Stimulated activated CD4-positive, alpha-beta T cell treated with anti-CD3 and anti-CD28 coated beads, TNF-alpha, amount 100 ng/mL, for 1 hour (primary cell): ENCODE results near the gene E2F3.

ENCODE experiments used
- DNase-seq, 3 donors: peaks; one replicate each; pipeline ENCODE4 v3.0.0-alpha.2; 2020; ENCODE audit warnings: low read depth in 3 of 3, low spot score in 1 of 3

E2F3 gene

DNA sequence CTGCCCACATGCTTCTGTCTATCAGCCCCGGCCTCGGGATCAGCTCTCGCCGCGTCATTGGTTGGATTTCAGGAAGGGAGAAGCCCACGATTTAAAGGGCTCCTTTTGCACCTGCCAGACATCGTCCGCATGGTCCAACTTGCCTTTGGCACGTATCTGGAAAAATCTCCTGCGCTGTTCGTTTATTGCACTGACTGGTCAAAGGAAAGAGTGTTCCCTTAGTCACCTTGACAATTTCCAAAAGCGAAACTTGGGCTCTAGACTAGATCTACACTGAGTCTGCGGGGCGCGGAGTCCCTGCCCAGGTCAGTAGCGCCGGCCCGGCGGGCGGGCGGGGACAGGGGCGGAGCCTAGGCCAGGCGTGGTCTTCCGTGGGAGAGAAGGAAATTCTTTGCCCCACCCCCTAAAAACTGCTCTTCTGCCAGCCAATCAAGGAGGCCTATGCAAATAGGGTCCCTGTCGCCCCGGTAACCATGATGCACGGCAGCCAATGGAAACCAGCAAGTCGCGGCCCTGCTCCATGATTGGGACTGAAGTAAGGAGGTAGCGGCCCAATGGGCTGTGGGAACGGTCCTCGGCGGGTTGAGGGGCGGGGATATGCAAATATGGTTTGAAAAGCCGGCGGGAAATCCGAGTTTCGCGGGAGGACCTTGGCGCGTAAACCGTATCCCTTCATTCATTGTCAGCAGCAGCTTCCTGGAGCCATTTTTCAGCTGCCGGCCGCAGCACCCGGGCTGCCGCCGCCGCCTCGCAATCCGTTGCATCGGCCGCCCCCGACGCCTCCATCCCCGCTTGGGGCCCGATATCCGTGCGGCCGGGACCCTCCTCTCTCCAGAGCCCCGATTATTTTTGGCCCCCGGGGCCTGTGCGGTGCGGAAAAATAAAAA is at the start of gene E2F3:
E2F3 (plus strand) TSS at position 675 of the 887 bp plus-strand sequence. CDS start 354 bp downstream, outside the sequence.
- peak; percentile 91 to 98 (median 97) for DNase-seq

DNA sequence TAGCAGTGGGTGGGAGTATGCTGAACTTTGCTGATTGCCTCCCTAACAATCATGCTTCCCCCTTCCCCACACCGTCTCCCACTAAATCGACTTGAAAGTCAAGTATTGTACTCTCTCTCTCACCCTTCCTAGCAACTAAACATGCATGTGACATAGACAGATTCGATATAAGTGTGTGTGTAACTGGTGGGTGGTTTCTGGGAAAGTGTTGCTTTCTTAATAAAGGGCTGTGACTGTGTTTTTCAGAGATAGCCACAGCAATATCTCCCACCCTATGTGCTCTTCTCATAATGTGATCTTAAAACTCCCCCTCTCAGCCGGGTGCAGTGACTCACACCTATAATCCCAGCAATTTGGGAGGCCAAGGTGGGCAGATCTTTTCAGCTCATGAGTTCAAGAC is 49.3 kb upstream of the E2F3 start:
- DNase-seq, result no peak

DNA sequence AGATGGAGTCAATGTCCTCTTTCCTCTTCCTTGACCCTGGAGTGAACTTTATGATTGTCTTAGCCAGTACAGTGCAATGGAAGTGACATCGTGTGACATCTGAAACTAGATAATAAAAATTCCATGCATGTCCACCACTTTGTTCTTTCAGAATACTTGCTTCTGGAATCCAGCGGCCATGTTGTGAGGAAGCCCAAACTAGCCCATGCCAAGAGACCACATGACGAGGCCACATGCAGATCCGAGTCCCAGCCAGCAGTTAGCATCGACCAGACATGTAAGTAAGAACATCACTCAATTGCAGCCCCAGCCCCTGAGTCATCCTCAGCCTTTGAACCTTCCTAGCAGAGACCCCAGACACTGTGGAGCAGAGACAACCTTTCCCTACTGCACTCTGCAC is 48.5 kb upstream of the E2F3 start:
- DNase-seq, result no peak

DNA sequence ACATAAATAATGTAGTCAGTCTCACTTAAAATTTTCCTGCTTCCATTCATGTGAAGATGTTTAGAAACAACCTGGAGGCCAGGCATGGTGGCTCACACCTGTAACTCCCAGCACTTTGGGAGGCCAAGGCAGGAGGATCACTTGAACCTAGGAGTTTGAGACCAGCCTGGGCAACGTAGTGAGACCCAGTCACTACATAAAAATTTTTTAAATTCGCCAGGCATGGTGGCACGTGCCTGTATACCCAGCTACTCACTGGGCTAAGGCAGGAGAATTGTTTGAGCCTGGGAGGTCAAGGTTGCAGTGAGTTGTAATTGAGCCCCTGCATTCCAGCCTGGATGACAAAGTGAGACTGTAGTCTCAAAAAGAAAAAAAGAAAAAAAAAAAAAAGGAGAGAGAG is 47.3 kb upstream of the E2F3 start:
- DNase-seq, result no peak

DNA sequence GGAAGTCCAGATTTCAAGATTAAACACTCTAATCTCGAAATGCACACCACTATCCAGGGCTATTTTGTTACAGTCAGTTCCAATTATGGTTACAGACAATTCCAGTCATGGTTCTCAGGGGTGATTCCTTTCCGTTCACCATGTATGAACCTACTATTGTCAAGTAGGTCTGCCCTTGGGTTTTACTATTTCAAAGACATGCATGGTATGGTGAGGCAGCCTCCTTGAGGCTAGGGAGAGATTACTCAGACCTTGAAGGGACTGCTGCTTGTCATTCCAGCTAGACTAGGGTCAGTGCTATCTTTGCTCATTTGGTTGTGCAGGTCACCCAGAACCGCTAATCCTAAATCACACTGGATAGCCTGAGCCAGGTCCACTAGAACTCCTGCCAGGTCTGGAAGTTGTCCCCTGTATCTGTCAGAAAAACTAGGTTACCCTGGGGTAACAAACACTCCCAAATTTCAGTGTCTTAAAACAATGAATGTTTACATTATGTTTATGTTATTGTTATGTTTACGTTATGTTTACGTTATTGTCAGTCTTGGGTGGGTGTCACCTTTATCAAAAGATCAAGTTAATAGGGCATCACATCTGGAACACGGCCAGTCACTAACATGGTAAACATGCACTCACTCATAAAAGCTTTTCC is 41.1 kb upstream of the E2F3 start:
- no peak for DNase-seq

DNA sequence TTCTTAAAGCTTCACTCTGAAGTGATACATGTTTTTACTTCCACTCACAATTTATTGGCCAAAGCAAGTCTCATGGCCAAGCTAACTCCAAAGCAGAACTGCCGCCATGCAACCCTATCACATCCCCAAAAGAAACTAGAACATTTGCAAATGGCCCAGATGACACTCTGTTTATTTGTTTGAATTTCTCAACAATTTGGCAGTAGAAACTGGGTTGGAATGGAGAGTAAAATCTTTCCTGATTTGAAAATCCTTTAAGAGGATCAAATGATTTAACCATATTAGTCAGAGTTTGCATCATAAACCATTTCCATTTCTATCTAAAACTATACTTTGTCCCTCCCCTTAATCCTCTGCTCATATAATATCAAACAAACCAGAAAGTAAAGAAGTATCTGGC is 39.1 kb upstream of the E2F3 start:
- no peak for DNase-seq

DNA sequence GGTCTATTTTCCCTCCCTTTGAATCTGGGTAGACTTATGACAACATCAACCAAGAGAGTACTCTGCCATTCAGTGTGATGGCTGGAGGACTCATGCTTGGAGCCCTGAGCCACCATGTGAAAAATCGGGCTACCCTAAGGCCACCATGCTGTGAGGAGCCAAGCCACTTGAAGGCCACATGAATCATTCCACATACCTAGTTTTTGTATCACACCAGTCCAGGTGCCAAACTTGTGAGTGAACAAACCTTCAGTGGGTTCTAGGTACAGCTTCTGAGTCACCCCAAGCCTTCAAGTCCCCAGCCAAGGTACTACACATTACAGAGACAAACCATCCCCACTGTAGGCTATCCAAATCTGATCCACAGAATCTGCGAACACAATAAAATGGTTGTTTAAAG is 37.4 kb upstream of the E2F3 start:
- DNase-seq, result no peak

DNA sequence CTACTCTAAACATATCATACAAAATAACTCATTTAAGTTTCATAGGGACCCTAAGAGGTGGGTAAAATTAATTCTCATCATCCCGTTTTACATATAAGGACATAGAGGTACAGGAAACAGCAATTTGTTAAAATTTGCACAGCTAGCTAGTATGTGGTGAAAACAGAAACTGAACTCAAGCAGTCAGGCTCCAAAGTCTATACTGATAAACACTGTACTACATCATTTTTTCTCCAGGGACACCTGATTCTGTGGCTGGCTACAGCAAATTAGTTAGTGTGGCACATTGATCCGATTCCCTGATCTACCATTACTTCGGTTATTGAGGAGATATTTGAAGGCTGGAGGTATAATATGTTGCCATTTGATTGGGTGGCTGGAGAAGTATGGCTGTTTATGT is 36.2 kb upstream of the E2F3 start:
- no peak for DNase-seq

DNA sequence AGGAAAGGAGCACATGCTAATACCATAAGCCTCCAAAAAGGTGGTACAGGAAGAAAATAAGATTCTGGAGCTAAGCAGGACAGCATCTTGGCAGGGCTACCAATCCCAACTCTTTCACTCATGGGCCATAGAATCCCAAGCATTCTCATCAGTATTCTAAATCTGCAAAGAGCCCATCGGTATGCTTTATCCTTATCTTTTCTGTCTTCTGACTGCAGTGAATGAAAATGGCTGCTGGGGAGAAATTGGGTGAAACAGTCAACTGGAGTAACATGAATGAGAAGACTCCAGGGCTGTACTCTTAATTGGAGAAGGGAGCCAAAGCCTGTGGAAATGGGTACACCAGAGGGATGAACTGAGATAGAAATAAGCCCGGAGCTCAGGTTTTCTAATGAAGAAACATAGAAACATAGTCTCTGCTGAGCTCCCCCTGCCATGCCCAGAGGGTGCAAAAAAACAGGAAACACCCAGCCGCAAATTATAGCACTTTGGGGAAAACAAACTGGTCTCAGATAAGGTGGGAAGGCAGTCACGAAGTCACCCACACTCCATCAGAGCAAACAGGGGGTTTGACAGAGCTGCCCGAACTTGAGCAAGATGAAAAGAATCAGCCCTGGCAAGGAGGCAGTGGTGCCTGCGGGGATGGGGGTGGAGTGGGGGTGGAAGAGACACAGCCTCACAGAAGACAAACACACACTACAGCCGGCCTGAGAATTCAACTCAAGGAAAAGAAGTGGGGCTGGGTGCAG is 35.4 kb upstream of the E2F3 start:
- DNase-seq, result peak; percentile 6 to 18 (median 8)

DNA sequence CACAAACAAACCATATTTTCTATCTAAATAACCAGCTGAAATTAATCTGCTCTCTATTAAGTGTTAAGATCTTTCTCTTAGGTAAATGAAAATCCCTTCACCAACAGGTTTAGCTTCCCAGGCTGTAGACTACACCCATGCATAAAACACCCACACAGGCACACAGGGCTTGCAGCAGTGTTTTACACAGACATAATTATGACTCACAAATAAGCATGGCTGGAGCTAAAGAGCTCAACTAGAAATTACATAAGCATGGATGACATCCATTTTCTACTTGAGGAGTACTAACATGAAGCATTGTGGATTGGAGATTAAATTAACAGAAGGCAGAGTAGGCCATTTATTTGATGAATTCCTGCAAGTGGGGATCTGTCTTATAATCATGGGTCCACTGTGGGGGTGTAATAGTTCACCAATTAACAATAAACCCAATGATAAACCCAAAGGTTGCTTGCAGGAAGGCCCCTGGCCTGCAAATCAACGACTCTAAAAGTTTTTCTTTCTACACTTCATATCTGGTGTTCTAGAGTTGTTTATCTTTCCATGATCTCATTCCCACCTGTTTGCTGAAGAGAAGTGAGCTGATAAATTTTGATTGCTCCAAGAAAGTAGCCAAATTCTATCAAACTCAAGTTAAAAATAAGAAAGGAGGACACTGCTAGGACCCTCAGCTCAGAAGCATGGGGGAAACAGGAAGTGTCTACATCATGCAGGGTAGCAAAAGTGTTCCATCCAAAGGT is 33.8 kb upstream of the E2F3 start:
- no peak for DNase-seq

DNA sequence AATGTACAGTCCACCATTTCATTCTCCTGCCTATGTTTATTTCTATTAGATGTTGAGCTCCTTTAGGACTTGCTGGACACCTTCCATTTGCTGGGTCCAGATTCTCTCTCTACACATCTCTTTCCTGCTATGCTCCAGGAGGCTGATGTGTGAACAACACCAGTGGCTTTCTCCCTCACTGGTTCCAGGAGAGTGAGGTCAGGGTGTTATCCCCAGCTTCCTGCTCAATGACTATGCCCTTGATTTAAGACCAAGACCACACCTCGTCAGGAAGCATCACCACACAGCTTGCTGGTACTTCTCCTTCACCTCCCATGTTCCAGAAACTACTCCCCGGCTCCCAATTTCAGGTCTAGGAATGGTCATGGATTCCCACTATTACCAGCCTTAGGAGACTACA is 31.3 kb upstream of the E2F3 start:
- DNase-seq, result no peak

DNA sequence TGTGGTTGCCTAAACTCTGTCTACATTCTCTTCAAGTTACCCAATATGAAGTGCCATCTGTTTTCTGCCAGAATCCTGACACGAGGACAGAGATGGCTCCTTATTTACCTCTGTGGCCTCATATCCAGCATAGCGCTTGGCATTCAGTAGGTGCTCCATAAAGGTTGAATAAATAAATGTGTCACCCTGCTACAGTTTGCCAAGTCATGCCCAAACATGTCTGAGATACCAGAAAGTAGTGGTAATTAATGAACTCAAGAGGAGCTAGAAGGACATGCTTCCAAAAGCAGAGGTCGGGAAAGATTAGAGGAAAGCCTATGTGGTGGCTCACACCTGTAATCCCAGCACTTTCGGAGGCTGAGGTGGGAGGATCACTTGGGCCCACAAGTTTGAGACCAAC is 30.9 kb upstream of the E2F3 start:
- no peak for DNase-seq

DNA sequence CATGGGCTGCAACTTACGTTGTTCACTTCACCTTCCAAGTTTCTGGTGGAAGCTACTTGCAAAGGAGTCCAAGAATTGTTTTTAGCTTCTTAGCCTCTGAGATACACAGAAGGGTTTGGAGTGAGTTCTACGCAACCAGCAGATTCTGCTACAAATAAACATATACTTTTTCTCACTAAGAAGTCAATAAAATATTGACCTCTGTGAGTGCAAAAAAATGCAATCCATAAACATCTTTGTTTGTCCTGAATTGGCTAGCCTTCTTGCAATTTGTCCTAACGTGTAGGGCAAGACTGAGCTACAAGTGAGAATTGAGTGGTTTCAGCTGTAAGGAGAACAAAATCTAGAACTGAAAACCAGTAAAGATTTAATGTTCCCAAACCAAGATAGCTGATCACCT is 26.2 kb upstream of the E2F3 start:
- DNase-seq, result no peak

DNA sequence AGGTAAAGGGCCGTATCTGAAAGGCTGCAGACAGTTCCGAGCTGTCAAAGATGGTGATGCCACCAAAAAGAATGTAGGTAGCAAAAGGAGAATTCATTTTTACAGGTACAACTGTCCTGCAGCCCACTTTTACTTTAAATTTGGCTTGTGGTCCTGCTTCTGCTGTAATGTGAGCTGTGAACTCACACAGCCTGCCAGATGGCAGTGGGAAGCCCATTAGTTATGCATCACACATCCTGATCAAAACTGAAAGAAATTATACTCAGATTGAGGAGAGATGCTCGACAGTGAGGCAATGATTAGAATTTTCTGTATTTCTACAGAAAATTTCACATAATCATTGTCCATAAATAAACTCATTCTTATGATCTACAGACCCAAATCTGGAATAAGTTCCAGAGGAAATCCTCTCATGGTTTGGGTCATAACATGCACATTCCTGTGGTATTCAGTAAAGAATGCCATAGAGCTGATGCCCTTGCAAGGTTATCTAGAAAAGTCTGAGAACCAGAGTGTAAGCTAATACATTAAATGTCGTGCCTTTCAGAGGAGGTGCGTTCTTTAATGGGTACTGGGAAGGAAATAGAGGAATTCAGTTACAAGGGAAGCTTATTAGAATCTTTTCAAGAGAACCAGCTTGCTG is 23.9 kb upstream of the E2F3 start:
- DNase-seq, result no peak

DNA sequence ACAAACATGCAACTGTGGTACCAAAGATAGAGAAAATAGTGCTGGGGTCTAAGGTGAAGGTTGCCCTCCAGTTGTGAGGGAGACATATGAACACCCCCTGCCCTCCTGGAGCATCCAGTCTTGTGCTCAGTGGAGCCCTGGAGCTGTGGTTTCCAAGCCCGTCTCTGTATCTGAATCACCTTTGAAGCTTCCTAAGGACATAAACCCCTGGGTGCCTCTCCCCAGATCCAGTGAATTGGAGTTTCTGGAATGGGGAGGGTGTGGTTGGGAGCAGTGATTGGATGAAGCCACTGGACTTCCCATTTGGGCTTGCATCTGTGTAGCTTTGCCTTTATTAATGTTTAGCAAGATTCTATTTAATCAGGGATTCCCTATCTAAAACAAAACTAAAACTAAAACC is 22.4 kb upstream of the E2F3 start:
- no peak for DNase-seq

DNA sequence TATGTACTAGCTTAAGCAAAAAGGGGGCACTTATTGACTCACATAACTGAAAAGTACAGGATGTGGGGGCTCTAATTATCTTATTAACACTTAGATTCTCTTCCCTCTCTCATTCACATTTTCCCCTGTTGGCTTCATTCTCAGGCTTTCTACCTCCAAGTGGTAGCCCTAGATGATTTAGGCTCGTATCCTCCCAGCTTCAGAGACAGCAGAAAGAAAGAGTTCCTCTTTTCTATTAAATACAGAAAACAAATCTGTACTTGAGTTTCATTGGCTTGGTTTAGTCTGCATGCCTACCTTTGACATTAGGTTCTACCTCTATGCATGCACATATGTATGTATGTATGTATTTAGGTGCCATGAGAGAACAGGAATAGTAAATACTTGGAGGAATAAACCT is 15.5 kb upstream of the E2F3 start:
- no peak for DNase-seq

DNA sequence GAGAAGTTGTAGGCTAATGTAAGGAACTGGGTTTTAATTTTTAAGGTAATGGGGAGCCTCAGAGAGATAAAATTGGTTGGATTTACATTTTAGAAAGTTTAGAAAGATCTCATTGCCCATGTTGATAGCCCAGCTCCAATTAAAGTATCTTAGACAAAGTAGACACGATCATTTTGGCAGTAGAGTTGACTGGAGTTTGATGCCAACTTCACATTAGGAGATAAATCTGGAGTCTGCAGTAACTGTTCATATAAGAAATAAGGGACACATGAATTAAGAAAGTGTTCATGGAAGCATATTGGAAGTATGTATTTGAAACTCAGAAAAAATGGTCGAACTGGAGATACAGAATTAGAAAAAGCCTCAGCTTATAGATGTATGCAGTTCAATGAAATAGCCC is 12.6 kb upstream of the E2F3 start:
- no peak for DNase-seq

DNA sequence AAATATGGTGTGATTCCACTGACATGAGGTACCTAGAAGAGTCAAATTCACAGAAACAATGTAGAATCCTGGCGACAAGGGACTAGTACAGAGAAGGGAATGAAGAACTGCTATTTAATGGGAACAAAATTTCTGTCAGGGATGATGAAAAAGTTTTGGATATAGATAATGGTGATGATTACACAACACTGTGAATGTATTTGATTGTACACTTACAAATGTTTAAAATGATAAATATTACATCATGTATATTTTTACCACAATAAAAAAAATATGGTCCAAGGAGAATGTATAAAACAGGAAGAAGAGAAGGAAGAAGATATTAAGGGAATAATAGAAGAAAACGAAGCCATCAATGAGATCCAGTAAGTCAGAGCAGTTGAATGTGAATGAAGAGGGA is 8.4 kb upstream of the E2F3 start:
- no peak for DNase-seq

DNA sequence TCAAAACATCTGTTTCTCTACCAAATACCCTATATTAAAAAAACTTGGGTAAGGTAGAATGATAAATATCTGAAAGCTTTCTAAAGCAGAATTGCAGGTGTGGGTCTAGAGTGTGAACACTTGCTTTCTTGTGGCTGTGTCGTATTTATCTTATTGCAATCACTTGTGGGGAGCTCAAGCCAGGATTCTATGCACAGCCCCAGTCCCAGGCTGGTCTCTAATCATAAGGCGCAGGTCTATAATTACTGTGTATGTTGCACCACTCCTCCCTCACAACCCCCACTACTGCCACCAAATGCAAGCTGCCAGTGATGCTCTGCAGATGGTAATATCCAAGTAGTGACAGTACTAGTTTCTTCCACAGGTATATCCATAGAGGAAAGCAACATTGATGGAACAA is 2.2 kb upstream of the E2F3 start:
- no peak for DNase-seq

DNA sequence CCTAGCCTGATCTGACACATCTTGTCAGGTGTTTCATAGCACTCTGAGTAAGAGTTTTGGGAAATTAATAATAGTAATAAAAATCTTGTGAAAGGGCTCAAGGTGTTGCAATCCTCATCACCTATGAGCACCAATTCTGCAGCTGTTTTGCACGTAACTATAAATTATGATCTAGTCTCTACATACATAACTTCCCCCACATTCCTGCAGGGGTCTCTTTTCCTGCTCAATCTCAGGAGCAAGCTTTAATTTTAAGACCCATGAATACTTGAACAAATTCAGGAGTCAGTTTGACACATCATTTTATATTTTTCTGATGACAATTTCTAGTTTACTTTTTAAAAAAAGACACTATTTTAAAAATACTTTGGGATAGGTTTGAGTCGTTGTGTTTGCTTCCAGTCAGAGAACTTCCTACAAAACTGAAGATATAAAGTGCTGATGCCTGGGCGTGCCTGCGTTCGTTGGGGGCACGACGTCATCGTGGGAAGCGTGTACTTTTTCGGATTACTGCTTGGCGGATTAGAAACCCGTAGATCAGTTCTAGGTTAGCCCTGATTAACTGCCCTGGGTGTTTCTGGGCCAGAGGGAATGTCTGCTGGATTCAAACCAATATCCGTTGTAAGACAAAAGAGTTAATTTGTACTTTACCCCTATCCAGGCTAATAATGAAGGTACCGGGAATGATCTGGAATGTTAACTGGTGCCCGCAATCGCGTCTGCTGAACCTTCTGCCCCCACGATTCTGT is 1.0 kb upstream of the E2F3 start:
- DNase-seq, result peak in 1 of 3 donors; percentile 7
